ENCODE results near the gene ARHGEF17. TPM values are rescaled to one million over a fixed set of nuclear protein-coding genes. Genes with fewer than 3 reads are reported as not detected.

The ARHGEF17 gene
- total RNA-seq, 3 donors from 2014 or later = 0.13 to 0.27 (median 0.13) TPM

DNA sequence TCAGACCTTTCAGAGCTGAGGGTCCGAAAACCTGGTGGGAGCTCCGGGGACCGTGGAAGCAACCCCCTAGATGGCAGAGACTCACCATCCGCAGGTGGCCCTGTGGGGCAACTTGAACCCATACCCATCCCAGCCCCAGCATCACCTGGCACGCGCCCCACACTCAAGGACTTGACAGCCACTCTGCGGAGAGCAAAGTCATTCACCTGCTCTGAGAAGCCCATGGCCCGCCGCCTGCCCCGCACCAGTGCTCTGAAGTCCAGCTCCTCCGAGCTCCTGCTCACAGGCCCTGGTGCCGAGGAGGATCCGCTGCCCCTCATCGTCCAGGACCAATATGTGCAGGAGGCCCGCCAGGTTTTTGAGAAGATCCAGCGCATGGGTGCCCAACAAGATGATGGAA is 2.0 kb downstream of the ARHGEF17 start:
- no peak for ATAC-seq
- Mint-ChIP-seq H3K9me3 (no peaks in the 10 kb centered on the region), H3K4me3 (no peak overlapping the region), H3K36me3 (ENCODE audit: insufficient read depth) (no peaks in the 10 kb centered on the region), H3K4me1 (ENCODE audit: low read depth) (peaks cover 9% of the 10 kb centered on the region), H3K27me3 (ENCODE audit: low read depth) (peaks cover 17% of the 10 kb centered on the region)
- no peak for DNase-seq

DNA sequence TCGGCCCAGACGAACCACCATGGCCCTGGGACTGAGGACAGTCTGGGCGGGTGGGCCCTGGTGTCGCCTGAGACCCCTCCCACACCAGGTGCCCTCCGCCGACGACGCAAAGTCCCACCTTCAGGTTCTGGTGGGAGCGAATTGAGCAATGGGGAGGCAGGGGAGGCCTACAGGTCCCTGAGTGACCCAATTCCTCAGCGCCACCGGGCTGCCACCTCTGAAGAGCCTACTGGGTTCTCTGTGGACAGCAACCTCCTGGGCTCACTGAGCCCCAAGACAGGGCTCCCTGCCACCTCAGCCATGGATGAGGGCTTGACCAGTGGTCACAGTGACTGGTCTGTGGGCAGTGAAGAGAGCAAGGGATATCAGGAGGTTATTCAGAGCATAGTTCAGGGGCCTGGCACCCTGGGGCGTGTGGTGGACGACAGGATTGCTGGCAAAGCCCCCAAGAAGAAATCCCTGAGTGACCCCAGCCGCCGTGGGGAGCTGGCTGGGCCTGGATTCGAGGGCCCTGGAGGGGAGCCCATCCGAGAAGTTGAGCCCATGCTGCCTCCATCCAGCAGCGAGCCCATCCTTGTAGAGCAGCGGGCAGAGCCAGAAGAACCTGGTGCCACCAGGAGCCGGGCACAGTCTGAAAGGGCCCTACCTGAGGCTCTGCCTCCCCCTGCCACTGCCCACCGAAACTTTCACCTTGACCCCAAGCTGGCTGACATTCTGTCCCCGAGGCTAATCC is 2.8 kb downstream of the ARHGEF17 start:
- Mint-ChIP-seq H3K4me1 (ENCODE audit: low read depth) (peaks cover 9% of the 10 kb centered on the region), H3K9me3 (no peaks in the 10 kb centered on the region), H3K27me3 (ENCODE audit: low read depth) (peaks cover 14% of the 10 kb centered on the region), H3K4me3 (no peak overlapping the region), H3K36me3 (ENCODE audit: insufficient read depth) (no peaks in the 10 kb centered on the region)
- ATAC-seq = no peak
- DNase-seq = no peak

- peaks cover 8% of the 10 kb centered on the region for H3K27me3 Mint-ChIP-seq (ENCODE audit: low read depth)
- ATAC-seq (no peak), DNase-seq (no peak)
- H3K4me1 Mint-ChIP-seq (ENCODE audit: low read depth) = peaks cover 8% of the 10 kb centered on the region
- no peaks in the 10 kb centered on the region for H3K36me3 Mint-ChIP-seq (ENCODE audit: insufficient read depth)
- no peaks in the 10 kb centered on the region for H3K9me3 Mint-ChIP-seq
- no peak overlapping the region for H3K4me3 Mint-ChIP-seq
Observed at GRCh38 chr11:73311394-73311869, 3.4 kb downstream of the ARHGEF17 start.

DNA sequence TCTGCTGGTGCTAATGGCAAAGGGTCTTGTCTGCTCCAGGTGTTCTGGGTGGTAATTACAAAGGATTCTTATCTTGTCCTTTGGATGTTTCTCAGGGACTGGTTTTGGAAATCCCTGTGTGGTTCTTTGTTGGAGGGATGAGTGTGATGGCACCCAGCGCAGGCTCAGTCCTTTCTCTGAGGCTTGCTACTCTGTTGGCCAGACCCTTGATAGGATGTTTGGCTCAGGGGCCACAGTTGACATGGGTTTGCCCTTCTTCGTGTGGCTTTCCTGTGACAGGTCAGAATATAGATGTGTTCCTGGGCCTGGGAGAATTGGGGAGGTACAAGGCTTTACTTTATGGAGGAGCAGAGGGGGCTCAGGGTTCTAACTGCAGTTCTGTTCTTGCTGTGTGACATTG is 4.0 kb downstream of the ARHGEF17 start:
- H3K36me3 Mint-ChIP-seq (ENCODE audit: insufficient read depth) = no peaks in the 10 kb centered on the region
- DNase-seq (no peak), ATAC-seq (no peak)
- H3K4me3 Mint-ChIP-seq = no peak overlapping the region
- H3K4me1 Mint-ChIP-seq (ENCODE audit: low read depth) = peaks cover 3% of the 10 kb centered on the region
- peaks cover 3% of the 10 kb centered on the region for H3K27me3 Mint-ChIP-seq (ENCODE audit: low read depth)
- no peaks in the 10 kb centered on the region for H3K9me3 Mint-ChIP-seq

DNA sequence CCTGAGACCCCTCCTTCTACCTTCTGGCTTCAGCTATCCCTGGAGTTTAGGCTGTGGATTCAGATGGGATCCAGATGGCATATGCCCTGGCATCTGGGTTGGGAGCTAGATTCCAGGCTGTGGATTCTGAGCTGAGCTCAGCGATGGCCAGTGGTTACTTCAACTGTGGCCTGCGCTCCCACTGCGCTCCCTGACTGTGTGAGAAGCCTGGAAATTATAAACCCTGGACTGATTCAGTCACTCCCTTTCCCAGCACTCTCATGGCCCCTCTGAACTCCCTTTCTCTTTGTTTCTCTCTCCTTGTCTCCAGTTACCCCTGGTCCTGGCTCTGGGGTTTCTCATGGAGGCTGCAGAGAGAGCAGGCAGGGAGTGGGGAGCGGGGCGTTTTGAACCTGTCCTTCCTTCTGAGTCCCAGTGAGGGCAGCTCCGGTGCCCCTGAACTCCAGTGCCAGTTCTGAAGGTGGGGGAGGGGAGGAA is 4.8 kb downstream of the ARHGEF17 start:
- Mint-ChIP-seq H3K4me1 (ENCODE audit: low read depth) (no peaks in the 10 kb centered on the region), H3K27me3 (ENCODE audit: low read depth) (no peaks in the 10 kb centered on the region), H3K36me3 (ENCODE audit: insufficient read depth) (no peaks in the 10 kb centered on the region), H3K4me3 (no peak overlapping the region), H3K9me3 (no peaks in the 10 kb centered on the region)
- ATAC-seq (no peak), DNase-seq (no peak)

DNA sequence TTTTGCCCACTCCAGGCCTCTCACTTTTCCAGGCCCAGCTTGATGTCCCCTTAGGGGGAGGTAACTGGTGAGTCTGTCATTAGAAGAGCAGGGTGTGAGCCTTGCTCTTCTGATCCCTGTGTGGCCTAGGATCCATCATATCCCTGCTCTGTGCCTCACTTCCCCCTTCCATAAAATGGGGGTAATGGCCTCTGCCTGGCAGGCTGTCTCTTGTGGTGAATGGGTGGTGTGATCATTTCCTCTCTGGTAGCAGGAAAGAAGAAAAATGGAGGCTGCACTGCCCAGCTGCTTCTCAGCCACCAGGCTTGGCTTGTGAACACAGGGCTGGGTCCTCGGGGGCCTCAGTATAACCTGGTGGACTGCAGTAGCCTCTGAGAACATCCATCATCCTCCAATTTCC is 5.6 kb downstream of the ARHGEF17 start:
- no peak overlapping the region for H3K4me3 Mint-ChIP-seq
- DNase-seq (no peak), ATAC-seq (no peak)
- H3K36me3 Mint-ChIP-seq (ENCODE audit: insufficient read depth) = no peaks in the 10 kb centered on the region
- no peaks in the 10 kb centered on the region for H3K9me3 Mint-ChIP-seq
- H3K4me1 Mint-ChIP-seq (ENCODE audit: low read depth) = no peaks in the 10 kb centered on the region
- no peaks in the 10 kb centered on the region for H3K27me3 Mint-ChIP-seq (ENCODE audit: low read depth)

DNA sequence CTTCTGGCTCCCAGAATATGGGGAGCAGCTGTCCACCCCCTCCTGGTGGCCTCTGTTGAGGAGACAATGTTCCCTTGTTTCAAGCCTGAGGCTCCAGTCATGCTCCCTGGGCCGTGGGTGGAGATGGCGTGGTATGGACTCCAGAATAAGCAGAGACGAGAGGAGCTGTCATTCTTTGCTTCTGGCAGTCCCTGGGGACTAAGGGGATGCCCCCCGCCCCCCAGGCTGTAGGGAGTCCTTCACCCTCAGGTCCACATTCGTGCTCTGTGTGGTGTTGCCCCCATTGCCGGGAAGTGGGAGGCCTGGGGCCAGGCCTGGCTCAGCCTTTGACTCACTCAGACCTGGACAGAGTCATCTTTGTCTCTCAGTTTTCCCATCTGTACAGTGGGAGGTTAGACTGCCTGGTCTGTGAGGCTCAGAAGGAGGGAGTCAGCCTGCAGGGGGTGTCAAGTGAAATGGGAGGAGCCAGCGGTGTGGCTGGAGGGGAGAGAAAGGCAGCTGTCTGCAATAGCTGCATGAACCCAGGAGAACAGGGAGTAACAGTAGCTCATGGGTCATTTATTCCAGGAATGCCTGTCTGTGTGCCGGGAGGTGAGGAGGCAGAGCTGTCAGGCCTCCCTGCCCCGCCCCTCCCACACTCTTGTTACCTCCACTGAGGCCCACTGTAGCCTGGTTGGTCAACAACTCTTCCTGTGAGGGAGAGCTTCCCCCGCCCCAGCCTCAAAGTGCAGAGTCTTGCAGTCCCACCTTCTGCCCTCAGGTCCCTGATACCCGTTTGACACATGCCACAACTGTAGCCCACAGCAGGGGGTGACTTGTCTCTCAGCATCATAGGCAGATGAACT is 6.3 kb downstream of the ARHGEF17 start:
- no peaks in the 10 kb centered on the region for H3K27me3 Mint-ChIP-seq (ENCODE audit: low read depth)
- no peak overlapping the region for H3K4me3 Mint-ChIP-seq
- H3K9me3 Mint-ChIP-seq = no peaks in the 10 kb centered on the region
- no peaks in the 10 kb centered on the region for H3K4me1 Mint-ChIP-seq (ENCODE audit: low read depth)
- no peaks in the 10 kb centered on the region for H3K36me3 Mint-ChIP-seq (ENCODE audit: insufficient read depth)
- ATAC-seq (no peak), DNase-seq (no peak)

DNA sequence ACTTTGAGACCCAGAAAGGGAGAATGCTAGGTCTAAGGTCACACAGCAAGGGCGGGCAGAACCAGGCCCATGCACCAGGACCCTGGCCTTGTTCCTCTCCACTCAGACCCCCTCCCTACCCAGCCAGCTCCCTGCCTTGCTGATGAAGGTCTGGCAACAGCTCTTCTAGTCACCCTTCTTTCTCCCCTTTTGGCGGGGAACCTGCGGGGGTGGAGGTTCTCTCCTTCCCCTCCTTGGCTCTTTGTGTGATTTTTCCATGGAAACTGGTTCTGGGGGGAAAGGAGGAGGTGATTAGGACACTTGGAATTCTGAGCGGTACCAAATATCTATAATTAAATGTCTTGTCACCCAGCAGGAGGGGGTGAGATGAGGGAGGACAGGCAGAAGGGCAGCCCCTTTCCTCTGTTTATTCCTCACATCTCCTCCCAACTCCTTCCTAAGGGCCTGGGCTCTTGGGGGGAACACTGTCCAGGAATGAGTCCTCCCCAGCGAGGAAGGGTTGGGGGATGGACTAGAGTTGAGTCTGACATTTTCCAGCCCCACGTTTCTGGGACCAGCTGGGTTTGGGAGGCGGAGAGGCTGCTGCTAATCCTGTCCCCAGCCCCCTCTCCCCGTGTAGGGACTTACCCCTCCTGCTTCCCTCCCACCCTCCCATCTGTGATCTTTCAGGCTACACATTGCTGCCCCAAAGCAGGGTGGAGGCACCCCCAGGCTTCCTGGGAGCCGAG is 7.4 kb downstream of the ARHGEF17 start:
- Mint-ChIP-seq H3K36me3 (ENCODE audit: insufficient read depth) (no peaks in the 10 kb centered on the region), H3K4me1 (ENCODE audit: low read depth) (no peaks in the 10 kb centered on the region), H3K27me3 (ENCODE audit: low read depth) (no peaks in the 10 kb centered on the region), H3K4me3 (no peak overlapping the region), H3K9me3 (no peaks in the 10 kb centered on the region)
- ATAC-seq = no peak
- no peak for DNase-seq

- Mint-ChIP-seq H3K27me3 (ENCODE audit: low read depth) (no peaks in the 10 kb centered on the region), H3K4me1 (ENCODE audit: low read depth) (peaks cover under 1% of the 10 kb centered on the region), H3K9me3 (no peaks in the 10 kb centered on the region), H3K4me3 (no peak overlapping the region), H3K36me3 (ENCODE audit: insufficient read depth) (no peaks in the 10 kb centered on the region)
- DNase-seq (no peak), ATAC-seq (no peak)
Observed at GRCh38 chr11:73316422-73316821, 8.3 kb downstream of the ARHGEF17 start.

DNA sequence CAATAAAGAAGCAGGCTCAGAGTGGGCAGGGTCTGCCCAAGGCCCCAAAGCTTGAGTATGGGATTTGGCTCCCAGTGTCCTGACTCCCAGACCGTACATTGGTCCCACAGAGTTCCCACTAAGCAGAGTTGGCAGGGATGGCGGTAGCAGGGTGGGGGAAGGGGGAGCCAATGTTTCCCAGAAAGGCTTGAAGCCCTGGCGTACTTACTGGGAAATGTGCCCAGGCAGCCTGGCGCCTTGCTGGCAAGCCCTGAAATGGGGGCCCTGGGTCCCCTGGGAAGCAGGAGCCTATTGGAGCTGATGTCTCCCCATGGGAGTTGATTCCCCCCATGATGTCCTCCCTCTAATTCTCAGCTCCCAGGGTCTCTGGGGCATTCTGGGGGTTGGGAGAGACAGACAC is 9.3 kb downstream of the ARHGEF17 start:
- DNase-seq = no peak
- Mint-ChIP-seq H3K4me3 (no peak overlapping the region), H3K27me3 (ENCODE audit: low read depth) (no peaks in the 10 kb centered on the region), H3K36me3 (ENCODE audit: insufficient read depth) (no peaks in the 10 kb centered on the region), H3K9me3 (no peaks in the 10 kb centered on the region), H3K4me1 (ENCODE audit: low read depth) (peaks cover 8% of the 10 kb centered on the region)
- no peak for ATAC-seq

DNA sequence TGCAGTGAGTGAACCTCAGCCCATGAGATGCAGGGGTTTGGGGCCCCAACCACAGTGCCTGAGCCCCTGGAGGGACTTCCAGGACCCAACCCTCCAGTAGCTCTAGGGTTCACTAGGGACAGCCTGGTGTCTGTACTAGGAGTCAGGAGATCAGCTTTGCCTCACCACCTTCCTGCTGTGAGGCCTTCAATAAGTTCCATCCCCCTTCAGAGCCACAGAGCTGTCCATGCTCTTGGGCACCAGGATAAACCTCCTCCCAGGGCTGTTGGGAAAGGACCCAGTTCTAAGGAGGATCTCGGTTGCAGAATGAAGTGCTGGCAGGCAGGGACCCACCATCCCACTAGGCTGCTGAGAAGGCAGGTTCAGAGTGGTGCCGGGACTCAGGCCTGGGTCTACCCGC is 9.7 kb downstream of the ARHGEF17 start:
- H3K27me3 Mint-ChIP-seq (ENCODE audit: low read depth) = no peaks in the 10 kb centered on the region
- DNase-seq (no peak), ATAC-seq (no peak)
- peaks cover 8% of the 10 kb centered on the region for H3K4me1 Mint-ChIP-seq (ENCODE audit: low read depth)
- no peak overlapping the region for H3K4me3 Mint-ChIP-seq
- H3K36me3 Mint-ChIP-seq (ENCODE audit: insufficient read depth) = no peaks in the 10 kb centered on the region
- H3K9me3 Mint-ChIP-seq = no peaks in the 10 kb centered on the region

- no peaks in the 10 kb centered on the region for H3K27me3 Mint-ChIP-seq (ENCODE audit: low read depth)
- peaks cover 8% of the 10 kb centered on the region for H3K4me1 Mint-ChIP-seq (ENCODE audit: low read depth)
- no peak overlapping the region for H3K4me3 Mint-ChIP-seq
- DNase-seq (no peak), ATAC-seq (no peak)
- no peaks in the 10 kb centered on the region for H3K36me3 Mint-ChIP-seq (ENCODE audit: insufficient read depth)
- no peaks in the 10 kb centered on the region for H3K9me3 Mint-ChIP-seq
Observed at GRCh38 chr11:73318501-73319011, 10.5 kb downstream of the ARHGEF17 start.

GRCh38 chr11:73320763-73321603 is 12.9 kb downstream of the ARHGEF17 start:
- Mint-ChIP-seq H3K4me3 (no peak overlapping the region), H3K27me3 (ENCODE audit: low read depth) (no peaks in the 10 kb centered on the region), H3K4me1 (ENCODE audit: low read depth) (peaks cover 8% of the 10 kb centered on the region), H3K9me3 (no peaks in the 10 kb centered on the region), H3K36me3 (ENCODE audit: insufficient read depth) (no peaks in the 10 kb centered on the region)
- no peak for ATAC-seq
- no peak for DNase-seq
